Measurements from ENCODE around the gene HAUS7. TPM values are rescaled to one million over a fixed set of nuclear protein-coding genes. Genes with fewer than 3 reads are reported as not detected.

HAUS7 gene
- total and polyA plus RNA-seq, 7 donors, result 8.3 to 18.5 (median 13.1) TPM

DNA sequence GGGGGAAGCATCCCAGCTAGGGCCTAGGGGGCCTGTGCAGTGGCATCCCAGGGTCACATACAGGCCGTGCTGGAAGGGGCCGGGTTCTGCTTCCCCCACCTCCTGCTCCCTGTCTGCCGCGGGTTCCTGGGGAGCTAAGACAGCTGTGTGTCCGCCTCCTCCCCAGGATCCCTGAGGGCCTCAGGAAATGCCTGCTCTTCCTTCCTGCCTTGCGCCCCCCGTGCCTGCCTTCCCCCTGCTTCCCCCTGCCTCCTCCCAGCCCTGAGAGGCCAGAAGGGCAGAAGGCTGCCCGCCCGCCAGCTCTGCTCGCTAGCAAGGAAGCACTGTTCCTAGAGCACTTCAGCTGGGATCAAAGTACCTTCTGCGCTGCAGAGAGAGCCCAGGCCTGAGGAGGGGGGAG is 21.5 kb upstream of the HAUS7 start:
- DNase-seq (no peak), ATAC-seq (no peak)
- intact Hi-C loops (cut with DNase I), result no loop called here
- Histone ChIP-seq H3K36me3 (ENCODE audit: insufficient read depth in 1 of 2, low read depth in 1 of 2) (no peaks in the 10 kb centered on the region), H3K9me3 (no peaks in the 10 kb centered on the region), H3K4me1 (no peaks in the 10 kb centered on the region), H3K4me3 (no peak overlapping the region), H3K27ac (no peak overlapping the region), H3K27me3 (ENCODE audit: insufficient read depth in 3 of 3, low read length in 2 of 3) (peaks cover 0 to 11% (median 0%) of the 10 kb centered on the region in 3 donors)
- TF ChIP-seq, protein P1, sequence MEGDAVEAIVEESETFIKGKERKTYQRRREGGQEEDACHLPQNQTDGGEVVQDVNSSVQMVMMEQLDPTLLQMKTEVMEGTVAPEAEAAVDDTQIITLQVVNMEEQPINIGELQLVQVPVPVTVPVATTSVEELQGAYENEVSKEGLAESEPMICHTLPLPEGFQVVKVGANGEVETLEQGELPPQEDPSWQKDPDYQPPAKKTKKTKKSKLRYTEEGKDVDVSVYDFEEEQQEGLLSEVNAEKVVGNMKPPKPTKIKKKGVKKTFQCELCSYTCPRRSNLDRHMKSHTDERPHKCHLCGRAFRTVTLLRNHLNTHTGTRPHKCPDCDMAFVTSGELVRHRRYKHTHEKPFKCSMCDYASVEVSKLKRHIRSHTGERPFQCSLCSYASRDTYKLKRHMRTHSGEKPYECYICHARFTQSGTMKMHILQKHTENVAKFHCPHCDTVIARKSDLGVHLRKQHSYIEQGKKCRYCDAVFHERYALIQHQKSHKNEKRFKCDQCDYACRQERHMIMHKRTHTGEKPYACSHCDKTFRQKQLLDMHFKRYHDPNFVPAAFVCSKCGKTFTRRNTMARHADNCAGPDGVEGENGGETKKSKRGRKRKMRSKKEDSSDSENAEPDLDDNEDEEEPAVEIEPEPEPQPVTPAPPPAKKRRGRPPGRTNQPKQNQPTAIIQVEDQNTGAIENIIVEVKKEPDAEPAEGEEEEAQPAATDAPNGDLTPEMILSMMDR (IDR thresholded peaks at IDR 0.05), result no peak
- 54 to 68% (median 56%) methylated on average over 4 to 11 of the region's 11 CpGs for WGBS, 3 donors

DNA sequence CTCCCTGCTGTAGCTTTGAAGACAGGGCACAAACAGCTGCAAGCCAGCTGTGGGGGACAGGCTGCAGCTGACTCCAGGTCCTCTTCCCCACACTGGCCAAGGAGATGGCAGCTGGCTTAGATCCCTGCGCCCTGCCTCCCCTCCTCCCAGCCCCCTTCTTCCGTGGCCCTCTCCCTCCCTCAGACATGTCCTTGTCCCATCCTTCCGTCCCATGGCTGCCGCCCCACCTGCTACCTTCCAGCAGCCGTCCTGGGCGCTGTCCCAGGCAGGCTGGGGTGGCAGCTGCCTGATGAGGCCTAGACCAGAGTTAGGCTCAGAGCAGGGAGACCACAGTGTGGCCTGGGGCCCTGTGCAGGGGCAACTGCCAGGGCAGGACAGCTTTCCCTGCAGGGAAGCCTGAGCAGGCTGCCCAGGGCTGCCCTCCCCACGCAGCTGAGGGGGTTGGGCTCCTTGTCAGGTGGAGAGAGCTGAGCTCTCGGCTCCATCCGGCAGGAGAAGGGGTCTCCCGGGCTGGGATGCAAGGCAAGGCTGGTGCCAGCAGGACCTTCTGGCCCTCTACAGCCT is 21.1 kb upstream of the HAUS7 start:
- no peak overlapping the region for H3K27ac ChIP-seq
- no peak for ATAC-seq

DNA sequence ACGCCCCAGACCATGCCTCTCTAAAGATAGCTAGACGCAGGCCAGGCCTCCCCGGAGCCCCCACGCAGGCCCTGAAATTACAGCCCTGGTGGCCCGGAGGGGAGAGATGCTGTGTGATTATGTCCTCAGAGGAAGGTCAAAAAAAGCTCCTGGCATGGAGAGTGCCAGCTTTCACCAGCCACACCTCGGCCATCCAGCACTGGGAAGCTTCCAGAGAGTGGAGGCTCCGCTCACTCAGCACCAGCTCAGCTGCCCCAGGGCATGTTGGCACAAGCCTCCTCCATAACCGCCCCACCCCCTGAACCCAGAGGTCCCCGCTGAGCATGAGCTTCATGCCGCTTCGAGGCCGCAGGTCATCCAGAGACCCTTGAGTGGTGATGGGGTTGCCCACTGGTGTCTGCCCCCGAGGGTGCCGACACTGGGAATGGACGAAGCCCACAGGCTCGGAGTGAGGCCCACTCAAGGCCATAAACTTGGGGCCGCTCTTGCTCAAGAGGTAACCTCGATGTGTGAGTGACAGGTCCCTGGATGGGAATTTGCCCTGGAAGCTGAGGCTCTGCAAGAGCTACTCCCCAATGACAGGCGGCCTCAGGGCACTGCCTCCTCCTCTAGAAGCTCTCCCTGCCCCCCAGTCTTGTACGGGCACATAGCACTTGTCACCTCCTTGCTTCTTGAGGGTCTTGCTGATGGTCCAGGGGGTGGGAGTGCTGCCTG is 20.0 kb upstream of the HAUS7 start:
- no peak overlapping the region for H3K27ac ChIP-seq
- intact Hi-C loops (cut with DNase I), result no loop called here
- no peak for DNase-seq
- H3K4me3 ChIP-seq, result no peak overlapping the region
- no peaks in the 10 kb centered on the region for H3K27me3 ChIP-seq (ENCODE audit: insufficient read depth in 3 of 3, low read length in 2 of 3)
- WGBS, 3 donors, result 74 to 81% (median 76%) methylated on average over 8 to 20 of the region's 20 CpGs
- H3K4me1 ChIP-seq, result no peaks in the 10 kb centered on the region
- H3K36me3 ChIP-seq (ENCODE audit: insufficient read depth in 1 of 2, low read depth in 1 of 2), result no peaks in the 10 kb centered on the region
- no peaks in the 10 kb centered on the region for H3K9me3 ChIP-seq
- no peak for ATAC-seq
- TF ChIP-seq, protein P1 (IDR thresholded peaks at IDR 0.05), result no peak

More for the DNA sequence above, 21.1 kb upstream of the HAUS7 start:
- intact Hi-C loops (cut with DNase I), result no loop called here
- WGBS, 3 donors, result 52 to 57% (median 56%) methylated on average over 7 to 10 of the region's 10 CpGs
- Histone ChIP-seq H3K4me1 (no peaks in the 10 kb centered on the region), H3K9me3 (no peaks in the 10 kb centered on the region), H3K27me3 (ENCODE audit: insufficient read depth in 3 of 3, low read length in 2 of 3) (peaks cover 0 to 9% (median 0%) of the 10 kb centered on the region in 3 donors), H3K4me3 (no peak overlapping the region), H3K36me3 (ENCODE audit: insufficient read depth in 1 of 2, low read depth in 1 of 2) (no peaks in the 10 kb centered on the region)
- TF ChIP-seq, protein P1 (IDR thresholded peaks at IDR 0.05), result no peak
- no peak for DNase-seq

DNA sequence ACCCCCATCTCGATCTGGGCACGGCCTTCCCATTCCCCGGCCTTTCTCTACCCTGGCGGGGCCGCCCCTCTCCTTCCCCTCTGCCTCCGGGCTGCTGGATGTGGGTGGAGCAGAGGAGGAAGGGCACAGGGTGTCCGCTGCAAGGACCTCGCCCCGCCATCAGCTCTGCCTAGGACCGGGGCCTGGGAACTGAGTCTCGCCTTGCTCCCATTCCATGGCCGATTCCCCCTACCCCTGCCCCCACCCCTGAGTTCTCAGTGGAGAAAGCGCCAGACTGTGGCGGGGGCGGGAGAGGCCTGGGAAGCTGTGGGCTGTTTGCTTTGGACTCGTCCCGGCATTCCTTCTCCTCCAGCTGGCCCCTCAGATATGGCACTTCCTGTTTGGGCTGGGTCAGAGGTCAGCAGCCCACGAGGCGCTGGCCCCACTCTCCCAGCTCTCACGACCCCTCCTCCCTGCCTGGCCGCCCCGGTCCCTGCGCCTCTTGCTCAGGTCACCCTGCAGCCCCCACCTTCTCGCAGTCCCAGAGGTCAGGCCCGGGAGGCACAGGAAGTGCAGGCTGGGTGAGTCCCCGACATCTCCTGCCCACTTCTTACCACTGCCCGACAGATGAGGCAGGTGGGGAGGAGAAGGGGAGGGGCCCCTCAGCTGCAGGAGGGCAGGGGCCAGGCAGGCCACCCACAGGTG is 18.0 kb upstream of the HAUS7 start:
- no peaks in the 10 kb centered on the region for H3K36me3 ChIP-seq (ENCODE audit: insufficient read depth in 1 of 2, low read depth in 1 of 2)
- no peaks in the 10 kb centered on the region for H3K27me3 ChIP-seq (ENCODE audit: insufficient read depth in 3 of 3, low read length in 2 of 3)
- no peaks in the 10 kb centered on the region for H3K9me3 ChIP-seq
- TF ChIP-seq, protein P1 (IDR thresholded peaks at IDR 0.05), result no peak
- peak overlapping the region; percentile 23 for H3K27ac ChIP-seq
- H3K4me1 ChIP-seq, result no peaks in the 10 kb centered on the region
- intact Hi-C loops (cut with DNase I), result no loop called here
- no peak overlapping the region for H3K4me3 ChIP-seq
- 45 to 63% (median 56%) methylated on average over 9 to 27 of the region's 27 CpGs for WGBS, 3 donors
- peak in 1 of 2 donors; percentile 54 for DNase-seq
- peak in 2 of 4 donors; percentile 22 to 33 for ATAC-seq
